ENCODE results near the gene TRAPPC14.

TRAPPC14 gene

DNA sequence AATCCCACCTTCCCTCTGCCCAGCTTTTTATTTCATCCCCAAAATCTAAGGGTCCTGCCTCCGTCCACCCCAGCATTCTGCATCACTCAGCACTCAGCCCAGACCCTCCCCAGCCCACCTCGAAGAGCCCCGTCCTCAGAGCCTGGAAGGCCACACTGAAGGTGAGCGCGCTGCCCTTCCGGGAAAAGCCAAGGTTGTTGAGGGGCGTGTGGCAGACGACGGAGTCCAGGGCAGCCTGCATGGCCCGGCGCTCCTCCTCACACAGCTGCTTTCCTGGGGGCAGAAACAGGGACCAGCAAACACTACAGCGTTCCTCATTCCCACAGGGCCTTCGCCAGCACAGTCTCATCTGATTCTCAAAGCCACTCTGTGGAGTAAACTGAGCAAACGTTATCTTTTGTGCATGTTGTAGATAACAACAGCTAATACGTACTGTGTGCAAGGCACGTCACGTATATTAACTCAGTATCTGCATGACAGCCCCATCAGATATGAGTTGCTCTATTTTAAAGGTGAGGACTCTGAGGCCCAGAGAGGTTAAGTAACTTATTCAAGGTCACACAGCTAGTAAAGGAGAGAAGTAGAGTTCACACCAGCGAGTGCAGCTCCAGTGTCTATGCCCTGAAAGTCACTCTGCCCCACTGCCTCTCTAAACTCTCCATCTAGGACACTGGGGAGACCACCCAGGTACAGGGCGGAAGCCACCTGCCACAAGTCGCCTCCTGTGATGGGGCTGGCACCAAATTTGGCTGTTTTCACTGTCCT lies 2.8 kb downstream of the TRAPPC14 start:
- TF ChIP-seq, protein P1, sequence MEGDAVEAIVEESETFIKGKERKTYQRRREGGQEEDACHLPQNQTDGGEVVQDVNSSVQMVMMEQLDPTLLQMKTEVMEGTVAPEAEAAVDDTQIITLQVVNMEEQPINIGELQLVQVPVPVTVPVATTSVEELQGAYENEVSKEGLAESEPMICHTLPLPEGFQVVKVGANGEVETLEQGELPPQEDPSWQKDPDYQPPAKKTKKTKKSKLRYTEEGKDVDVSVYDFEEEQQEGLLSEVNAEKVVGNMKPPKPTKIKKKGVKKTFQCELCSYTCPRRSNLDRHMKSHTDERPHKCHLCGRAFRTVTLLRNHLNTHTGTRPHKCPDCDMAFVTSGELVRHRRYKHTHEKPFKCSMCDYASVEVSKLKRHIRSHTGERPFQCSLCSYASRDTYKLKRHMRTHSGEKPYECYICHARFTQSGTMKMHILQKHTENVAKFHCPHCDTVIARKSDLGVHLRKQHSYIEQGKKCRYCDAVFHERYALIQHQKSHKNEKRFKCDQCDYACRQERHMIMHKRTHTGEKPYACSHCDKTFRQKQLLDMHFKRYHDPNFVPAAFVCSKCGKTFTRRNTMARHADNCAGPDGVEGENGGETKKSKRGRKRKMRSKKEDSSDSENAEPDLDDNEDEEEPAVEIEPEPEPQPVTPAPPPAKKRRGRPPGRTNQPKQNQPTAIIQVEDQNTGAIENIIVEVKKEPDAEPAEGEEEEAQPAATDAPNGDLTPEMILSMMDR (IDR thresholded peaks at IDR 0.05; ENCODE audit: insufficient read depth, low read depth, low read length, missing control alignments) = no peak
- no peak overlapping the region for H3K4me3 ChIP-seq (ENCODE audit: low read depth, low read length)
- no peak for DNase-seq (ENCODE audit: low read depth)

DNA sequence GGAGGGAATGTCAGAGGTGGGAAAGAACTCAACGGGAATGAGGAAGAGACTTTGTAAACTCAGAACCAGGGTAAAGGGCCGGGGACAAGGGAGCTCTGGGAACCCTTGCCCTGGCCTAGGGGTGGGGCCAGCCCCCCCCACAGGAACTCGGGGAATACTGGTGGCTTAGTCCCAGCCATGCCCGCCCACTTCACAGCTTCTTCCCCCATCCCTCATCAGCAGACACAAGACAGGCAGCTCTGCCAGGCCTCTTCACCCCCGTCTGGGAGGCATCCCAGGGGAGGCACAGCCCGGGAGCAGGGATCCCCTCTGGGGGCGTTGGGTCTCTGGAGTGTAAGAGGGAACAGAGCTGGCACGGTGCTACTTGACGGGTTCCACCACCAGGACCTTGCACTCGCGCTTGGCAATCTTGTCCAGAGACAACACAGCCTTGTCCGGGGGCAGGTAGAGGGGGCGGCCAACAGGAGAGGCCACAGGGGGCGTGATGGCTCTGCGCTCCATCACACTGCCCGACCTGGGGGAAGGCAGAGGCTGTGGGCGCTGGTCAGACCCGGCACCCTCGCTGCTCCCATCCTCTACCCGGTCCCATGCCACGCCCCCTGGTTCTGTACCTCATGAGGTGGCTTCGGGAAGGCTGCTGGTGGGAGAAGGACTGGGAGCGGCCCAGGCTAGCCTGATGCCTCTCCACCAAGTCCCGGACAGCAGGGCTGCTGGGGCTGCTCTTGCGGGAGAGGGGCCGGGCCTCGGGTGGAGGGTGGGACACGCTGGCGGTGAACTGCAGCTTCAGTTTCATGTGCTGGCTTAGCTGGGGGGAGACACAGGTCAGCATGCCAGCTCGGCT lies 3.7 kb downstream of the TRAPPC14 start:
- TF ChIP-seq, protein P1 (IDR thresholded peaks at IDR 0.05; ENCODE audit: insufficient read depth, low read depth, low read length, missing control alignments) = no peak
- H3K4me3 ChIP-seq (ENCODE audit: low read depth, low read length) = no peak overlapping the region

DNA sequence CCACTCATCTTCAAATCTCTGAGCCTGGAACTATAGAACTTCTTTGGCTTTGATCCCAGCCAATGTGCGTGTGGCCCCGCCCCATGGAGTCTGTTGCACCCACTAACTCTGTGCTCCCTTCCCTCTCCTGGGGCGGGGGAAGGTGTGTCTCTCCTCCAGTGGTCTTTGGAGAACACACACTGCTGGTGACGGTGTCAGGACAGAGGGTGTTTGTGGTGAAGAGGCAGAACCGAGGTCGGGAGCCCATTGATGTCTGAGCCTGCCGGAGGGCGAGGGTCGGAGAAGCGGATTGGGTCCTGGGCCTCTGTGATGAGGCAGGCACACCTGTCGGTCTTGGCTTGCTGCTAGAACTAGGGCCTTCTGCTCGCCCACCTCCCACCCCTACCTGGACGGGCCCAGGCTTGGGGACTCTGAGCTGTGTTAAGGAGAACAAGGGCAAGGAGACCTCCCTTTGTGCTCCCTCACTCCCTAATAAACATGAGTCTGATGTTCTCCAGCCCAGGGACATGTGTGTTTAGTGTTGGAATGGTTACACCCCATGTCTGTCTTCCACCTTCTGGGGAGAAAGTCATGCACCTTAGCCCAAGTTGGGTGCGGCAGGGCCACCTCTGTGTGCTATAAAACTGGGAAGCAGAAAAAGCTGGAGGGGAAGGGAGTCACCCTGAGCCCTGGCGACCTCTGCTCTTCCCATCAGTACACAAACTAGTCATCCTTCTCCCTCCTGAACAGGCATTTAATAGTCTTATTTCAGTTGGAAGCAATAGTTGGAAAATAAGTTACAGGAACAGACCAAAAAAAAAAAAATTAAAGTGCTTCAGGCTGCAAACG lies 4.6 kb downstream of the TRAPPC14 start:
- no peak for DNase-seq (ENCODE audit: low read depth)
- H3K4me3 ChIP-seq (ENCODE audit: low read depth, low read length) = no peak overlapping the region
- TF ChIP-seq, protein P1 (IDR thresholded peaks at IDR 0.05; ENCODE audit: insufficient read depth, low read depth, low read length, missing control alignments) = no peak

More for the DNA sequence above, 3.7 kb downstream of the TRAPPC14 start:
- no peak for DNase-seq (ENCODE audit: low read depth)

DNA sequence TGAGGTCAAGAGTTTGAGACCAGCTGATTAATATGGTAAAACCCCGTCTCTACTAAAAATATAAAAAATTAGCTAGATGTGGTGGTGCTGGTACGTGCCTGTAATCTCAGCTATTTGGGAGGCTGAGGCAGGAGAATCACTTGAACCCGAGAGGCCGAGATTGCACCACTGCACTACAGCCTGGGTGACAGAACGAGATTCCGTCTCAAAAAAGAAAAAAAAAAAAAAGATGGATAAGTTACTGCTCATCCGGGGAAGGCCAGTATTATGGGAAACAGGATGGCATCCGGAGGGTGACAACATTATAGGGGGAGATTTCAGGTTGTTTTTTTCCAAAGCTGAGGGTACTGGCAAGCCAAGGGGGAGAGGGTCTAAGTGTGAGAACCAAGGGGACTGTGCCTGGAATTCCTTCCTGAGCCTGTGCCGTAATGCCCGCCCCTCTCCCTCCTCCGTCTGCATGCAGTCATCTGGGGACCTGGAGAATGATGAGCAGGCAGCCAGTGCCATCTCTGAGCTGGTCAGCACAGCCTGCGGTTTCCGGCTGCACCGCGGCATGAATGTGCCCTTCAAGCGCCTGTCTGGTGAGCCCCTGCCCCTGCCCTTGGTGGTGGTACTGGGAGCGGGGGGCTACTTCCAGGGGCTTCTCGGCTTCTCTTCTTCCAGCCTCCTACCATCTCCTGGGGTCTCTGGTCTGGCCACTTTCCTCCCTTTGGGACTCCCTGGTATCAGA lies 5.4 kb downstream of the TRAPPC14 start:
- TF ChIP-seq, protein P1 (IDR thresholded peaks at IDR 0.05; ENCODE audit: insufficient read depth, low read depth, low read length, missing control alignments) = no peak
- DNase-seq (ENCODE audit: low read depth) = no peak
- no peak overlapping the region for H3K4me3 ChIP-seq (ENCODE audit: low read depth, low read length)

DNA sequence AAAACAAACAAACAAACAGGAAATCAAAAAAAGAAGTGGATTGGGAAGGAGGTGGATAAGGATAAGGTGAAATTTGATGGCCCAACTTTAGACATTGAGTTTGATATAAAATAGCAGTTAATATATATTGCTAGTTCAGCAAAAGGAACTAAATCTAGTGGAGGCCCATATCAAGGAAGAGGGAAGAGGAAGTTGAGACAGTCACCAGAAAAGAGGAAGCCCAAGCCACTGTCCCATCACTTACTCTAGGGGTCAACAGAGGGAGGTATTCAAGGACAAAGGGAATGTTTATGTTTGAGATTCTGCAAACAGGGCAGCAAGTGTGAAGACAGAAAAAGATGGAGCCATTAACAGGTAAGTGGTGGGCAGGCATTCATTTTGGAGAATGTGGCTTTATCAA lies 6.1 kb downstream of the TRAPPC14 start:
- DNase-seq (ENCODE audit: low read depth) = no peak
- TF ChIP-seq, protein P1 (IDR thresholded peaks at IDR 0.05; ENCODE audit: insufficient read depth, low read depth, low read length, missing control alignments) = no peak
- H3K4me3 ChIP-seq (ENCODE audit: low read depth, low read length) = no peak overlapping the region
